Activated T-helper 17 cell treated with anti-CD3 and anti-CD28 coated beads, Interleukin-2, amount 50 U/mL, for 72 hours (primary cell): ENCODE data around the gene ITGA1. TPM values are rescaled to one million over a fixed set of nuclear protein-coding genes. Genes with fewer than 3 reads are reported as not detected.
"Not testable (repeated sequence)": the region's sequence is repeated elsewhere in the genome, so short reads cannot be mapped to it uniquely, and the experiment has no call there.

Source experiments
- ATAC-seq: fragments of 150-1000 bp; cut with Tn5 transposase; replicated peaks from 2 replicates; pipeline ENCODE4 v1.10.0; 2021; ENCODE audit warnings: mild to moderate bottlenecking, moderate library complexity
- H3K27ac Mint-ChIP-seq: one replicate; pipeline ENCODE4 v1.8.0; 2022; ENCODE audit warnings: mixed read lengths
- H3K27me3 Mint-ChIP-seq: one replicate; pipeline ENCODE4 v1.8.0; 2022; ENCODE audit warnings: mixed read lengths
- H3K36me3 Mint-ChIP-seq: one replicate; pipeline ENCODE4 v1.8.0; 2022; ENCODE audit warnings: low read depth, mild to moderate bottlenecking, mixed read lengths
- H3K4me1 Mint-ChIP-seq: one replicate; pipeline ENCODE4 v1.8.0; 2022; ENCODE audit warnings: mixed read lengths
- H3K4me3 Mint-ChIP-seq: one replicate; pipeline ENCODE4 v1.8.0; 2022; ENCODE audit warnings: mild to moderate bottlenecking, mixed read lengths
- H3K9me3 Mint-ChIP-seq: one replicate; pipeline ENCODE4 v1.8.0; 2022; ENCODE audit warnings: mixed read lengths
- total RNA-seq, 2 donors: library from RNA; stranded (reverse); gene quantifications; one replicate each; pipeline ENCODE4 v1.2.3, GENCODE V29; 2022

The ITGA1 gene
- total RNA-seq, 2 donors from 2014 or later = 3.1 to 14.9 TPM

DNA sequence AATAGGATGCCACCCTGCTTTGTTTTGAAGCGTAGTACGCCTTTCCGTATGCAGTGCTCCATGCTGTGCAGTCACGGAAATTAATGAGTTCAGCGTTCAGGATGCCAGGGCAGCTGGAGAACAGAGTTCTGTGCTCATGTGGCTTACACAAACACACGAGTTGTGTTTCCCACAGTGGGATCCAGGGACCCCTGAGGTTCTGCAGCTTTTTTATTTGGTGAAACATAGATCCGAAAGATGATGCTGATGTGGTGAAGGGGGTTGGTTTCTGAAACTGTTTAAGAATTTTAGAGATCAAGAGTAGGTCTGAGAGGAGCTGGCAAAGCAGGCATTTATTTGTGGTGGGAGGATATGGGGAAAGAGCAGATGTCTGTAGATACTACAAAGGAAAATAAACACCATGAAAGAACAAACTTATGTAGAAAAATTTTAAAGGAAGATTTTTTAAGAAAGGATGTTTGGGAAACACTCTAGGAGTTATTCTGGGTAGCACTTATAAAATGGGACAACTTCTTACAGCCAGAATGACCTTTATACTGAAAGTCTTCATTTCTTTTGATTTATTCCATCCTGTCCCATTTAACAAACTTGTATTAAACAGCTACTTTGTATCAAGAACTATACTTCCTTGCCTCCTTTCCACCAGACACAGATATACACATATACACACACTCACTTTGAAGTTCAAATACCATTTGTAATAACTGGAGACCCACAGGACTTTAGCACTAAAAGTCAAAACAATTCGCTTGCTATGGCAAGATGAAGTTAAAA, 52.7 kb downstream of the ITGA1 start:
- no peak for ATAC-seq
- Mint-ChIP-seq H3K4me3 (no peak overlapping the region), H3K9me3 (no peaks in the 10 kb centered on the region), H3K27ac (no peak overlapping the region), H3K36me3 (no peaks in the 10 kb centered on the region), H3K4me1 (no peaks in the 10 kb centered on the region), H3K27me3 (no peaks in the 10 kb centered on the region)

DNA sequence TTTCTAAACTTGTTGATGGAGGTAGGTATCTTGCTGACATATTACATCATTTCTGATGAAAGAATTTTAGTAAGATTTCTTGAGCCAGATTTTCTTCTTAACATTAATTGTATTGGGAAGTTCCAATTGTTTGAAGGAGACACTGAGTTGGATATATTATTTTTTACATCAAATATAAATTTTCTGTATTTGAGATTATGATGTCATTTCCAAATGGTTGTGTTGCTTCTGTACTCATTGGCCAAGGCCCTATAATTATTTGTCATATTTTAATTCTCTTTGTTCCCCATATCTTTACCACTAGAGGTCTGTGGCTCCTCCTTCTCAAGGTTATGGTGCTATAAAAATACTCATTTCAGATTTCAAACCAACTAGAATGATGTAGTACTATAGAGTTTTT, 53.4 kb downstream of the ITGA1 start:
- H3K4me1 Mint-ChIP-seq = no peaks in the 10 kb centered on the region
- no peak overlapping the region for H3K27ac Mint-ChIP-seq

GRCh38 chr5:52842111-52842510, 54.4 kb downstream of the ITGA1 start:
- H3K4me1 Mint-ChIP-seq = no peaks in the 10 kb centered on the region
- H3K27me3 Mint-ChIP-seq = no peaks in the 10 kb centered on the region
- no peaks in the 10 kb centered on the region for H3K9me3 Mint-ChIP-seq
- H3K27ac Mint-ChIP-seq = no peak overlapping the region
- no peak for ATAC-seq
- no peak overlapping the region for H3K4me3 Mint-ChIP-seq
- no peaks in the 10 kb centered on the region for H3K36me3 Mint-ChIP-seq

More for the DNA sequence above, 53.4 kb downstream of the ITGA1 start:
- H3K36me3 Mint-ChIP-seq = no peaks in the 10 kb centered on the region
- H3K9me3 Mint-ChIP-seq = no peaks in the 10 kb centered on the region
- ATAC-seq = no peak
- no peaks in the 10 kb centered on the region for H3K27me3 Mint-ChIP-seq
- H3K4me3 Mint-ChIP-seq = no peak overlapping the region

GRCh38 chr5:52844885-52845284, 57.2 kb downstream of the ITGA1 start:
- Mint-ChIP-seq H3K4me1 (no peaks in the 10 kb centered on the region), H3K27ac (no peak overlapping the region), H3K27me3 (no peaks in the 10 kb centered on the region), H3K4me3 (no peak overlapping the region), H3K9me3 (no peaks in the 10 kb centered on the region), H3K36me3 (no peaks in the 10 kb centered on the region)
- no peak for ATAC-seq

- H3K4me3 Mint-ChIP-seq = no peak overlapping the region
Measured at GRCh38 chr5:52846182-52846842, 58.6 kb downstream of the ITGA1 start.

DNA sequence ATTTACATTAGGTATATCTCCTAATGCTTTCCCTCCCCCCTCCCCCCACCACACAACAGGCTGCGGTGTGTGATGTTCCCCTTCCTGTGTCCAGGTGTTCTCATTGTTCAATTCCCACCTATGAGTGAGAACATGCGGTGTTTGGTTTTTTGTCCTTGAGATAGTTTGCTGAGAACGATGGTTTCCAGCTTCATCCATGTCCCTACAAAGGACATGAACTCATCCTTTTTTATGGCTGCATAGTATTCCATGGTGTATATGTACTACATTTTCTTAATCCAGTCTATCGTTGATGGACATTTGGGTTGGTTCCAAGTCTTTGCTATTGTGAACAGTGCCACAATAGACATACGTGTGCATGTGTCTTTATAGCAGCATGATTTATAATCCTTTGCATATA, 61.0 kb downstream of the ITGA1 start:
- not testable (repeated sequence) for H3K9me3 Mint-ChIP-seq, H3K4me3 Mint-ChIP-seq, H3K27me3 Mint-ChIP-seq, H3K36me3 Mint-ChIP-seq, ATAC-seq, H3K4me1 Mint-ChIP-seq, H3K27ac Mint-ChIP-seq

More at GRCh38 chr5:52846182-52846842, 58.6 kb downstream of the ITGA1 start:
- H3K27me3 Mint-ChIP-seq = no peaks in the 10 kb centered on the region
- no peak for ATAC-seq
- no peaks in the 10 kb centered on the region for H3K36me3 Mint-ChIP-seq
- no peaks in the 10 kb centered on the region for H3K9me3 Mint-ChIP-seq
- no peak overlapping the region for H3K27ac Mint-ChIP-seq
- no peaks in the 10 kb centered on the region for H3K4me1 Mint-ChIP-seq

DNA sequence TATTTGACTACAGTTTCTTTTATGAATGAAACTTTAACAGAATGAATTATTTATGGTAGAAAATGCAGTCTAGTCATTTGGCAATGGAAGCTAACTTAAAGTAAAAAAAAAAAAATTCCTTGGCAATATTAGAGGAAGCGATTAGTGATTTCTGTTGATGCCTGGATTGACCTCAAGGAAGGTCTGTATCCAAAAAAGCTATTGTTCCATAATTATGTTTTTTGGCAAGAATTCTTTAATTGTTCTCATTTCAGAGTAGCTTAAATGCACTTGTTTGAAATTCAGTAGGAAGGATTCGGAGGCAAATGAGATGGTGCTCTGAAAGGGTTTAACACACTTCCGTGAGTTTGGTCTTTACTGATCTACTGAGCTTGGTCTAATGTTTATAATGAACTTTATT, 61.8 kb downstream of the ITGA1 start:
- Mint-ChIP-seq H3K27me3 (no peaks in the 10 kb centered on the region), H3K27ac (no peak overlapping the region), H3K36me3 (no peaks in the 10 kb centered on the region), H3K4me1 (no peaks in the 10 kb centered on the region), H3K4me3 (no peak overlapping the region), H3K9me3 (no peaks in the 10 kb centered on the region)
- ATAC-seq = no peak

- Mint-ChIP-seq H3K27me3 (no peaks in the 10 kb centered on the region), H3K9me3 (no peaks in the 10 kb centered on the region), H3K4me1 (no peaks in the 10 kb centered on the region), H3K27ac (no peak overlapping the region), H3K36me3 (no peaks in the 10 kb centered on the region), H3K4me3 (no peak overlapping the region)
- no peak for ATAC-seq
Measured at GRCh38 chr5:52853650-52854049, 65.9 kb downstream of the ITGA1 start.

- Mint-ChIP-seq H3K27ac (no peak overlapping the region), H3K4me3 (no peak overlapping the region), H3K27me3 (no peaks in the 10 kb centered on the region), H3K4me1 (no peaks in the 10 kb centered on the region), H3K9me3 (no peaks in the 10 kb centered on the region), H3K36me3 (no peaks in the 10 kb centered on the region)
- ATAC-seq = no peak
Measured at GRCh38 chr5:52854301-52854700, 66.6 kb downstream of the ITGA1 start.

DNA sequence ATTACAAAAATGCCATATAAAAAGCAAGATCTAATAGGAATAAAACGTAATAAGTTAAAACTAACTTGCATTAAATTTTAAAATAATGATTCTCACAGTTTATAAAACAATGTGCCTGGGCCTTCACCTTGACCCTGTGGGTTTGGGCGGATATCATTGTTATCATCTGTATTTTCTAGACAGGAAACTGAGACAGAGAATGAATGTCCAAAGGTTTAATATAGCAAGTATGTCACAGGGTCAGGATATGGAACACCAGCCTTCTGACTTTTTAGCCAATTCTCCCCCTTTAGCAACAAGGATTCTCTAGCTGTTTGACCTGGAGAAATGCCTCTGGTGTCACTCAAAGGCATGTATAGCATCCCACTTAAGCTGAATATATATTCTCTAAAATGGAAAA, 67.2 kb downstream of the ITGA1 start:
- Mint-ChIP-seq H3K27ac (no peak overlapping the region), H3K9me3 (no peaks in the 10 kb centered on the region), H3K4me3 (no peak overlapping the region), H3K36me3 (no peaks in the 10 kb centered on the region), H3K27me3 (no peaks in the 10 kb centered on the region), H3K4me1 (no peaks in the 10 kb centered on the region)
- no peak for ATAC-seq

- Mint-ChIP-seq H3K27ac (no peak overlapping the region), H3K4me1 (no peaks in the 10 kb centered on the region), H3K9me3 (no peaks in the 10 kb centered on the region), H3K27me3 (no peaks in the 10 kb centered on the region), H3K36me3 (no peaks in the 10 kb centered on the region), H3K4me3 (no peak overlapping the region)
- ATAC-seq = no peak
Measured at GRCh38 chr5:52856564-52856963, 68.8 kb downstream of the ITGA1 start.

DNA sequence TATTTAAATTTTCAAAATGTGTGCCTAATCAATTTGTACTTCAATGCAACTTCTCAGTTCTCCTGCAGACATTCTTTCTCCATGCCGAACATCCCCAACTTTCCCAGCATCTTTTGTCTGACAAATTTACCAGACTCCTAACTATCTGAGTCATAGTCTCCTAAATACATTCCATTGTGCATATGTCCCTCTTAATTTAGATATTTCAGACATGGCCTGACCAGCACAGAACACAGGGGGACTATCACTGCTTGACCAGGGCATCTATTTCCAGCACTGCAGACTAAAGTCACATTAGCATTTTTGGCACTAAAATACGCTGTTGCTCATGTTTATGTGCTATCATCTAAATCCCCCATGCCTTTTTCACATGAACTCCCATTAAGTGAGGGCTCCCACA, 71.9 kb downstream of the ITGA1 start:
- Mint-ChIP-seq H3K4me3 (no peak overlapping the region), H3K9me3 (no peaks in the 10 kb centered on the region), H3K27me3 (no peaks in the 10 kb centered on the region), H3K27ac (no peak overlapping the region), H3K36me3 (no peaks in the 10 kb centered on the region), H3K4me1 (no peaks in the 10 kb centered on the region)
- no peak for ATAC-seq

- Mint-ChIP-seq H3K4me3 (no peak overlapping the region), H3K27ac (no peak overlapping the region), H3K9me3 (no peaks in the 10 kb centered on the region), H3K4me1 (no peaks in the 10 kb centered on the region), H3K36me3 (no peaks in the 10 kb centered on the region), H3K27me3 (no peaks in the 10 kb centered on the region)
- no peak for ATAC-seq
Measured at GRCh38 chr5:52861368-52861767, 73.7 kb downstream of the ITGA1 start.

GRCh38 chr5:52863715-52864290, 76.1 kb downstream of the ITGA1 start:
- H3K9me3 Mint-ChIP-seq = no peaks in the 10 kb centered on the region
- no peak for ATAC-seq
- no peak overlapping the region for H3K4me3 Mint-ChIP-seq
- H3K4me1 Mint-ChIP-seq = no peaks in the 10 kb centered on the region
- no peaks in the 10 kb centered on the region for H3K27me3 Mint-ChIP-seq
- H3K27ac Mint-ChIP-seq = no peak overlapping the region
- no peaks in the 10 kb centered on the region for H3K36me3 Mint-ChIP-seq

- Mint-ChIP-seq H3K27ac (no peak overlapping the region), H3K4me1 (no peaks in the 10 kb centered on the region), H3K36me3 (no peaks in the 10 kb centered on the region), H3K27me3 (no peaks in the 10 kb centered on the region), H3K4me3 (no peak overlapping the region), H3K9me3 (no peaks in the 10 kb centered on the region)
- no peak for ATAC-seq
Measured at GRCh38 chr5:52864371-52864770, 76.7 kb downstream of the ITGA1 start.
